CD4-positive, alpha-beta T cell treated with Interleukin-15 for 4 hours (primary cell): Measurements from ENCODE around the gene TARBP1.
A peak's percentile ranks its signal among the peaks of the same experiment; 100 is the strongest.
"Not testable (repeated sequence)": the region's sequence is repeated elsewhere in the genome, so short reads cannot be mapped to it uniquely, and the experiment has no call there.

Experiments used
- DNase-seq: peaks from one replicate; pipeline ENCODE4 v3.0.0-alpha.2; 2020; ENCODE audit warnings: low spot score

Gene TARBP1

GRCh38 chr1:234434706-234435105, 44.3 kb downstream of the TARBP1 start:
- DNase-seq, result no peak

GRCh38 chr1:234433563-234434285, 45.3 kb downstream of the TARBP1 start:
- no peak for DNase-seq

GRCh38 chr1:234431255-234431654, 47.7 kb downstream of the TARBP1 start:
- DNase-seq, result no peak

- no peak for DNase-seq
These were observed 48.3 kb downstream of the TARBP1 start for GRCh38 chr1:234430691-234431090.

- DNase-seq, result no peak
These were observed 49.6 kb downstream of the TARBP1 start for GRCh38 chr1:234429434-234429806.

GRCh38 chr1:234427950-234428646, 50.9 kb downstream of the TARBP1 start:
- no peak for DNase-seq

GRCh38 chr1:234413990-234414389, 65.0 kb downstream of the TARBP1 start:
- no peak for DNase-seq

GRCh38 chr1:234413485-234413884, 65.5 kb downstream of the TARBP1 start:
- DNase-seq, result no peak

- no peak for DNase-seq
These were observed 66.1 kb downstream of the TARBP1 start for GRCh38 chr1:234412830-234413229.

- peak; percentile 57 for DNase-seq
These were observed 69.7 kb downstream of the TARBP1 start for GRCh38 chr1:234409328-234409727.

GRCh38 chr1:234408757-234409156, 70.2 kb downstream of the TARBP1 start:
- DNase-seq, result peak; percentile 76

GRCh38 chr1:234406871-234407270, 72.1 kb downstream of the TARBP1 start:
- DNase-seq, result no peak

- DNase-seq, result no peak
These were observed 73.3 kb downstream of the TARBP1 start for GRCh38 chr1:234405676-234406075.

GRCh38 chr1:234402939-234403338, 76.0 kb downstream of the TARBP1 start:
- DNase-seq, result no peak

GRCh38 chr1:234401658-234402057, 77.3 kb downstream of the TARBP1 start:
- DNase-seq, result no peak

GRCh38 chr1:234400773-234401172, 78.2 kb downstream of the TARBP1 start:
- DNase-seq, result peak; percentile 43

GRCh38 chr1:234399515-234399914, 79.5 kb downstream of the TARBP1 start:
- not testable (repeated sequence) for DNase-seq

GRCh38 chr1:234398849-234399381, 80.1 kb downstream of the TARBP1 start:
- DNase-seq, result peak; percentile 15

GRCh38 chr1:234397732-234398131, 81.2 kb downstream of the TARBP1 start:
- no peak for DNase-seq

GRCh38 chr1:234396871-234397270, 82.1 kb downstream of the TARBP1 start:
- no peak for DNase-seq

- DNase-seq, result no peak
These were observed 82.9 kb downstream of the TARBP1 start for GRCh38 chr1:234396092-234396491.

GRCh38 chr1:234395297-234395696, 83.7 kb downstream of the TARBP1 start:
- DNase-seq, result no peak

GRCh38 chr1:234393190-234393589, 85.8 kb downstream of the TARBP1 start:
- DNase-seq, result peak; percentile 11
